ENCODE measurements around the gene GP1BB.

Gene GP1BB

DNA sequence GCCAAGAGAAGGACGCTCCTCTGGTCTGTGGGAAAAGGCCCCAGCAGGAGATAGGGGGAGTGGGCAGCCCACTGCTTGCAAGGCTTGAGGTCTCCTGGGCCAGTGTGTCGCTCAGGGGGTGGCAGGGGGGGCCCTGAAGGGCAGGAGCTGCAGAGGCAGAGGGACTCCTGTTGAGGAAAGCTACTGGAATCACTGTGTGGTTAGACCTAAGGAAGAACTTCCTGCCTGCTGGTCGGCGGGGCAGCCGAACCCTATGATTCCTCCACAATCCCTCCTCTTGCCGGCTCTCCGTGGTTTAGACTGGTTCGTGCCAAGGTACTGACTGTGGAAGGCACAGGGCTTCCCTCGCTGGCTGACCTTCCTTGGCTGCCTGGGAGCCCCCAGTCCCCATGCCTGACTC lies 6.2 kb downstream of the GP1BB start:
- Histone ChIP-seq H3K4me3 (ENCODE audit: low read depth, low read length) (no peak overlapping the region), H2AFZ (ENCODE audit: low read length, unreplicated experiment) (no peak overlapping the region), H3K27ac (ENCODE audit: low read depth, low read length) (no peak overlapping the region), H3K27me3 (ENCODE audit: insufficient read depth, low read length) (no peaks in the 10 kb centered on the region), H3K79me2 (ENCODE audit: control insufficient read depth, insufficient read depth, low read length, unreplicated experiment) (no peaks in the 10 kb centered on the region), H3K36me3 (ENCODE audit: insufficient read depth, low read length) (no peaks in the 10 kb centered on the region), H3K4me1 (ENCODE audit: control insufficient read depth, insufficient read depth, low read length, unreplicated experiment) (no peaks in the 10 kb centered on the region)

DNA sequence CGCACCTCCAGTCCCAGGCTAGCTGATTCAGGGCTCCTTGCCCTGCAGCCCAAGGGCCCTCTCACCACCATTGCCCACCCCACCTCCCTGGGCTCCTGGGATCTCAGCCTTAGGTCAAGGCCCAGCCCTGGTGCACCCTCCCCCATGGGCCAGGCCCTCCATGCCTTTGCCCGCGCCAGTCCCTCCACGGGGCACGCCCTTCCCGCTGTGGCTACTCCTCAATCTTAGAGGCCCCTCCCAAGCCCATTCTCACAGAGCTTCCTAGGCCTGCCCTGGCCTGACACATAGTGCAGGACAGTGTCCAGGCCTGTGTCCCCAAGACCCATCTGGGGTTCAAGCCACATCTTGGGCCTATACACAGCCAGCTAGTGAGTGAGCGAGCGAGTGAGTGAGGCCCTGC lies 6.9 kb downstream of the GP1BB start:
- Histone ChIP-seq H3K27me3 (ENCODE audit: insufficient read depth, low read length) (no peaks in the 10 kb centered on the region), H3K4me1 (ENCODE audit: control insufficient read depth, insufficient read depth, low read length, unreplicated experiment) (no peaks in the 10 kb centered on the region), H3K36me3 (ENCODE audit: insufficient read depth, low read length) (no peaks in the 10 kb centered on the region), H3K27ac (ENCODE audit: low read depth, low read length) (no peak overlapping the region), H2AFZ (ENCODE audit: low read length, unreplicated experiment) (peak overlapping the region; percentile 13), H3K4me3 (ENCODE audit: low read depth, low read length) (no peak overlapping the region), H3K79me2 (ENCODE audit: control insufficient read depth, insufficient read depth, low read length, unreplicated experiment) (no peaks in the 10 kb centered on the region)

- H3K27ac ChIP-seq (ENCODE audit: low read depth, low read length): no peak overlapping the region
- H3K27me3 ChIP-seq (ENCODE audit: insufficient read depth, low read length): no peaks in the 10 kb centered on the region
- H2AFZ ChIP-seq (ENCODE audit: low read length, unreplicated experiment): peak overlapping the region; percentile 13
- H3K79me2 ChIP-seq (ENCODE audit: control insufficient read depth, insufficient read depth, low read length, unreplicated experiment): no peaks in the 10 kb centered on the region
- H3K4me1 ChIP-seq (ENCODE audit: control insufficient read depth, insufficient read depth, low read length, unreplicated experiment): no peaks in the 10 kb centered on the region
- H3K4me3 ChIP-seq (ENCODE audit: low read depth, low read length): peak overlapping the region; percentile 72
- H3K36me3 ChIP-seq (ENCODE audit: insufficient read depth, low read length): no peaks in the 10 kb centered on the region
Observed at GRCh38 chr22:19730655-19731360, 7.5 kb downstream of the GP1BB start.

DNA sequence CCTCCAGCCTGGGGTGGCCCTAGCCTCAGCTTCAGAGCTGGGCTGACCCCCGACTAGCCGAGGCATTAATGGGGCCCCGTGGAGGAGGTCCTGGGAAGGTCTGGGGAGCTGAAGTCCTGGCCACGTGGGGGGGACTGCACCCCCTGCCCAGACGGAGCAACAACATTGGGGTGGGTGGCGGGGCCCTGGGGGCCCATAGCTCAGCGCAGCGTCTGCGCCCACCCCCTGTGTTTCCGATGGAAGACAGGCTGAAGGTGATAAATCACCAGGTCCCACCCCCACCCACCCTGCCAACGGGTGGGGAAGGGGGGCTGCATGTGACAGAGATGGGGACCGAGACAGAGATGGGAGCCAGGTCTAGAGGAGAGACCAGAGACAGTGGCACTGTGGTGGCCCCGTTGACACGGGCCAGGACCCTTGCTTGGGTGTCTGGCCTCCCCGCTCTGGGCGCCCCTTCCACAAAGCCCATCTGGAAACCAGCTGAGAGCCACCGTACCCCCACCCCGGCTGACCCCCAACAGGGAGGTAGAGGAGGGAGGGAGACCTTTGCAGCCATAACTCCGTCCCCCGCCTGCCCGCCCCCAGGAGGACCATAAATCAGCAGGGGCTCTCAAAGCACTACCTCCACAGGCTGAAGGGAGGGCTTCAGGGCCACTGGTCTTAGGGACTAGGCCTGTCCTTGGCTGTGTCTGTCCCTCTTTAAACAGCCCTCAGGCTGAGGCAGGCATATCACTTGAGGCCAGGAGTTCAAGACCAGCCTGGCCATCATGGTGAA lies 8.2 kb downstream of the GP1BB start:
- Histone ChIP-seq H2AFZ (ENCODE audit: low read length, unreplicated experiment) (no peak overlapping the region), H3K36me3 (ENCODE audit: insufficient read depth, low read length) (no peaks in the 10 kb centered on the region), H3K27me3 (ENCODE audit: insufficient read depth, low read length) (no peaks in the 10 kb centered on the region), H3K79me2 (ENCODE audit: control insufficient read depth, insufficient read depth, low read length, unreplicated experiment) (no peaks in the 10 kb centered on the region), H3K4me3 (ENCODE audit: low read depth, low read length) (no peak overlapping the region), H3K4me1 (ENCODE audit: control insufficient read depth, insufficient read depth, low read length, unreplicated experiment) (no peaks in the 10 kb centered on the region), H3K27ac (ENCODE audit: low read depth, low read length) (no peak overlapping the region)

GRCh38 chr22:19732403-19733113 lies 9.2 kb downstream of the GP1BB start:
- Histone ChIP-seq H3K27me3 (ENCODE audit: insufficient read depth, low read length) (no peaks in the 10 kb centered on the region), H3K4me1 (ENCODE audit: control insufficient read depth, insufficient read depth, low read length, unreplicated experiment) (no peaks in the 10 kb centered on the region), H3K4me3 (ENCODE audit: low read depth, low read length) (no peak overlapping the region), H3K27ac (ENCODE audit: low read depth, low read length) (no peak overlapping the region), H2AFZ (ENCODE audit: low read length, unreplicated experiment) (no peak overlapping the region), H3K36me3 (ENCODE audit: insufficient read depth, low read length) (no peaks in the 10 kb centered on the region), H3K79me2 (ENCODE audit: control insufficient read depth, insufficient read depth, low read length, unreplicated experiment) (no peaks in the 10 kb centered on the region)

DNA sequence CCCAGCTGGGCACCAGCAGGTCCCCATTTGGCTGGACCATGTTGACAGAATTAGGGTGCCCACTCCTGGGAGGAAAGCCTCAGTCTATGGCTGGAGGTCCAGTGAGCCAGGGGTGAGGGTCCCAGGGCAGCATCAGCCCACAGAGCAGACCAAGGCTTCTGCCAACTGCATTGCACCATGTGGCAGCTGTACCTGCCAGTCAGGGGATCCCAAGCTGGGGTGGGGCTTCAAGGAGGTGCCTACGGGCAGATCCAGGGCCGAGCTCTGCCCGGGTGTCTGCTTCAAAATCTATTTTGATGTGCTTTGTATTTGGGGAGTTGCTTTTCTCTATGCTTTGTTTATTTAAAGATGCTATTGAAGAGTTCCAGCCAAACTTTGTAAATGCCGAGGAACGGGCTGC lies 10.4 kb downstream of the GP1BB start:
- no peak overlapping the region for H2AFZ ChIP-seq (ENCODE audit: low read length, unreplicated experiment)
- H3K36me3 ChIP-seq (ENCODE audit: insufficient read depth, low read length): no peaks in the 10 kb centered on the region
- no peak overlapping the region for H3K4me3 ChIP-seq (ENCODE audit: low read depth, low read length)
- no peaks in the 10 kb centered on the region for H3K27me3 ChIP-seq (ENCODE audit: insufficient read depth, low read length)
- H3K27ac ChIP-seq (ENCODE audit: low read depth, low read length): no peak overlapping the region
- H3K4me1 ChIP-seq (ENCODE audit: control insufficient read depth, insufficient read depth, low read length, unreplicated experiment): no peaks in the 10 kb centered on the region
- no peaks in the 10 kb centered on the region for H3K79me2 ChIP-seq (ENCODE audit: control insufficient read depth, insufficient read depth, low read length, unreplicated experiment)

DNA sequence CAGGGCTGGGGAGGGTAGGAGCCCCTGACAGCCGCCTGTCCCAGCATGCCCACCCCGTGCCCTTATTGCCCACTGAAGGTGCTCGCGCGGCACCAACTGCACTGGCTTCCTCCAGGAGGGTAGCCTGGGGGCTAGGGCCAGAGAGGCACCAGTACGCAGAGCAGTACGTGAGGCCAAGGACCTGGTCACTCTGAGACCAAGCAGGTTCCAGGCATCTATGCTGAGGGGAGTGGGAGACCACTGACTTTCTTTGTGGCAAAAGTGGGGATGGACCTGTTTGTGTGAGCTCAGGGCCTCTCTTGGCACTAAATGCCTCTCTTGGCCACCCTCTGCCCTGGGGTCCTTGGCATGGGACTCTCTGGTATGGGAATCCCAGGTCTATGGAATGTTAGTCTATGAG lies 10.8 kb downstream of the GP1BB start:
- H3K79me2 ChIP-seq (ENCODE audit: control insufficient read depth, insufficient read depth, low read length, unreplicated experiment): no peaks in the 10 kb centered on the region
- no peak overlapping the region for H2AFZ ChIP-seq (ENCODE audit: low read length, unreplicated experiment)
- H3K4me1 ChIP-seq (ENCODE audit: control insufficient read depth, insufficient read depth, low read length, unreplicated experiment): no peaks in the 10 kb centered on the region
- H3K36me3 ChIP-seq (ENCODE audit: insufficient read depth, low read length): no peaks in the 10 kb centered on the region
- no peak overlapping the region for H3K4me3 ChIP-seq (ENCODE audit: low read depth, low read length)
- H3K27ac ChIP-seq (ENCODE audit: low read depth, low read length): no peak overlapping the region
- H3K27me3 ChIP-seq (ENCODE audit: insufficient read depth, low read length): no peaks in the 10 kb centered on the region

DNA sequence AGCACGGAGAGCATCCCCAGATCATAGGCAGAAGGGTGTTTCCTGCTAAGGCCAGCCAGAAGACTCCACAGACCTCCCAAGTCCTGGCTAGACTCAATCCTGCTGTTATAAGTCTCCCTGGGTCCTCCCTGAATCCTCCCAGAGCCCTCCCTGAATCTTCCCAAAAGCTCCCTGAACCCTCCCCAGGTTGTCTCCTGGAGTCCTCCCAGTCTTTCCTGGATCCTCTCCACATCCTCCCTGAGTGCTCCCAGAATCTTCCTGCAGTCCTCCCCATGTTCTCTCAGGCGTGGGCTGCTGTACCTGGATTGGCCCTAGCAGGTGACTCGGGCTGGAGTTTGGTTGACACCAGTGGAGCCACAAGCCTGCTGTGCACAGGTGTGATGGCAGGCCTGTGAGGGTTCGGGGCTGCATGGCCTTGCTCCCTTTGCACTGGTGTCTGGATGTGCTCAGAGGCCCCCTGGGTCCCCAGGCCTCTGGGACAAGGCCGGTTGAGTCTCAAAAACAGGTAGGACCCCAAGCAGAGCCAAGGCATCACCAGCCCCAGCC lies 11.6 kb downstream of the GP1BB start:
- Histone ChIP-seq H3K36me3 (ENCODE audit: insufficient read depth, low read length) (no peaks in the 10 kb centered on the region), H3K4me3 (ENCODE audit: low read depth, low read length) (no peak overlapping the region), H3K79me2 (ENCODE audit: control insufficient read depth, insufficient read depth, low read length, unreplicated experiment) (no peaks in the 10 kb centered on the region), H3K27me3 (ENCODE audit: insufficient read depth, low read length) (no peaks in the 10 kb centered on the region), H3K27ac (ENCODE audit: low read depth, low read length) (no peak overlapping the region), H2AFZ (ENCODE audit: low read length, unreplicated experiment) (no peak overlapping the region), H3K4me1 (ENCODE audit: control insufficient read depth, insufficient read depth, low read length, unreplicated experiment) (no peaks in the 10 kb centered on the region)

- H3K36me3 ChIP-seq (ENCODE audit: insufficient read depth, low read length): no peaks in the 10 kb centered on the region
- no peak overlapping the region for H3K4me3 ChIP-seq (ENCODE audit: low read depth, low read length)
- no peak overlapping the region for H3K27ac ChIP-seq (ENCODE audit: low read depth, low read length)
- no peak overlapping the region for H2AFZ ChIP-seq (ENCODE audit: low read length, unreplicated experiment)
- H3K4me1 ChIP-seq (ENCODE audit: control insufficient read depth, insufficient read depth, low read length, unreplicated experiment): no peaks in the 10 kb centered on the region
- H3K79me2 ChIP-seq (ENCODE audit: control insufficient read depth, insufficient read depth, low read length, unreplicated experiment): no peaks in the 10 kb centered on the region
- no peaks in the 10 kb centered on the region for H3K27me3 ChIP-seq (ENCODE audit: insufficient read depth, low read length)
Observed at GRCh38 chr22:19735665-19736510, 12.5 kb downstream of the GP1BB start.
